ENCODE results near the gene BCR. TPM values are rescaled to one million over a fixed set of nuclear protein-coding genes. Genes with fewer than 3 reads are reported as not detected.

BCR gene
- polyA plus RNA-seq, 1 experiment = 21.4 TPM

- no peaks in the 10 kb centered on the region for H3K27me3 ChIP-seq (ENCODE audit: control insufficient read depth, insufficient read depth, low read length)
- H3K4me3 ChIP-seq (ENCODE audit: low read depth, low read length) = no peak overlapping the region
- TF ChIP-seq CTCF (IDR thresholded peaks at IDR 0.05; ENCODE audit: low read depth, low read length) = no peak
- POLR2A ChIA-PET = no interaction called here
- CTCF ChIA-PET = no interaction called here
- no peaks in the 10 kb centered on the region for H3K9me3 ChIP-seq (ENCODE audit: control insufficient read depth, insufficient read depth, low read length)
- DNase-seq (ENCODE audit: low read depth, low spot score) = no peak
- H3K27ac ChIP-seq (ENCODE audit: low read depth, low read length) = no peak overlapping the region
Measured at GRCh38 chr22:23245799-23246136, 65.5 kb downstream of the BCR start.

DNA sequence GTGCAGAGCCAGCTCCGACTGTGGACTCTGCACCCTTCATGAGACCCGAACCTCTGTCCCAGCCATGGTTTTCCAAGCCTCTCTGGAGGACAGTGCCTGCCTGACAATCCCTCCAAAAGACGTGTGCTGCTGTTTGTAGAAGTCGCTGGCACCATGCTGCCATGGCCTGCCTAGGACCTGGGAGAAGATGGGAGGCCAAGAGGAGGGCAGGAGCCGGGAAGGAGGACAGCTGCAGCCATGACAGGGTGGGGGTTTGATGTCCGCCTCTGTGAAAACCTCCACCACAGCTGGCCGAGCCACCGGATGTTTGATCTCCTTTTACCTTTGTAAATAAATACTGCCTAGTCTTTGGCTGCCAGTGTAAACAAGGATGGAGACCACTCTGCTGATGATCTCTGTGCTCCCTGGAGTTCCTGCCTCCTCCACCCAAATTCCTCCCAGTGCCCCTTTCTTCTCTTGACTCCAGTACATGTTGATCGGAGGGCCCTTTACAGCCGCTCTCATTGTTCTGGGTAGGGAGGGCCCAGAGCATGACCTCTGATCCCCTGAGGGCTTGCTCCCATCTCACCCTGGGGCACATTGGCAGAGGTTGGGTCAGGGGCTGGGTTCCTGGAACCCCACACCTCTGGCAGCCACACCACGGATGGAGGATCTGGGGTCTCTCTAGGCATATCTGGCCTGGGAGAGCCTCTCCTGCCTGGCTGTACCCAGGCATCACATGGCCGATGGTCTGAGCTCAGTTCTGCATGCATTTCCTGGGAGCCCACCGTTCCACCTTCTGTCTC is 66.9 kb downstream of the BCR start:
- Histone ChIP-seq H3K4me3 (ENCODE audit: low read depth, low read length) (no peak overlapping the region), H3K27me3 (ENCODE audit: control insufficient read depth, insufficient read depth, low read length) (no peaks in the 10 kb centered on the region), H3K9me3 (ENCODE audit: control insufficient read depth, insufficient read depth, low read length) (no peaks in the 10 kb centered on the region), H3K27ac (ENCODE audit: low read depth, low read length) (no peak overlapping the region)
- CTCF ChIA-PET = no interaction called here
- no peak for DNase-seq (ENCODE audit: low read depth, low spot score)
- POLR2A ChIA-PET = no interaction called here
- TF ChIP-seq CTCF (IDR thresholded peaks at IDR 0.05; ENCODE audit: low read depth, low read length) = no peak

- no peak for DNase-seq (ENCODE audit: low read depth, low spot score)
- ChIA-PET CTCF (no interaction called here), POLR2A (no interaction called here)
- TF ChIP-seq CTCF (IDR thresholded peaks at IDR 0.05; ENCODE audit: low read depth, low read length) = no peak
- Histone ChIP-seq H3K9me3 (ENCODE audit: control insufficient read depth, insufficient read depth, low read length) (no peaks in the 10 kb centered on the region), H3K4me3 (ENCODE audit: low read depth, low read length) (no peak overlapping the region), H3K27ac (ENCODE audit: low read depth, low read length) (no peak overlapping the region), H3K27me3 (ENCODE audit: control insufficient read depth, insufficient read depth, low read length) (no peaks in the 10 kb centered on the region)
Measured at GRCh38 chr22:23248583-23248982, 68.3 kb downstream of the BCR start.

DNA sequence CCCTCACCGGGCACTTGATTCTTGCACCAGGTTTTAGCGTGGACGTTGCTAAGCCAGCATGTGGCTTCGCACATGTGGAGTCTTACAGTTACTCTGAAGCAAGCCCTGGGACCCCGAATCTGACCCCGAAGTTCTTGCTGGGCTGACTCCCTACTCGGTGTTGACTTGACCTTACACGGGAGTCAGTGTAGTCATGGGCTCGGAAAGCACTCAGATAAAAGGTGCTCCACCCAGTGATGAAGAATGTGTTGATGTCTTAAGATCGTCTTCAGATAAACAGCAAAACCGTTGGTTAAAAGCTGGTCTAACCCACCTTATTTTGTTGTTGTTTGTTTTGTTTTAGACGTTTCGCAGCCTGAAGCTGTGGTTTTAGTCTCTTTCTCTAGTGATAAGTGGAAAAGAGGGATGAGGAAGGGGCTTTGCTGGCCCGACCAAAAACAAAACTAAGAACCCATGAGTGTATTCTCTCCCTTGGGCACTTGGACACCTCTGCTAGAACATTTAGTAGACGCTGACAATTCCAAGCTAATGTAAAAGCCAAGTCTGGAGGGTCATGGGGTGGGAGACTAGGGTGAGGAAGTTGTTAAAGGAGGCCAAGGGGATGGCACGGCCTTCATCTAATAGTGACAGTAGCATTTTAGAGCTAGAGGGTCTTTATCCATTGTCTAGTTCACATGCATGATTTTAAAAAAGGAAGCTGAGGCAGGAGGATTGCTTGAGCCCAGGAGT is 69.9 kb downstream of the BCR start:
- Histone ChIP-seq H3K27me3 (ENCODE audit: control insufficient read depth, insufficient read depth, low read length) (no peaks in the 10 kb centered on the region), H3K27ac (ENCODE audit: low read depth, low read length) (no peak overlapping the region), H3K9me3 (ENCODE audit: control insufficient read depth, insufficient read depth, low read length) (no peaks in the 10 kb centered on the region), H3K4me3 (ENCODE audit: low read depth, low read length) (no peak overlapping the region)
- POLR2A ChIA-PET = no interaction called here
- CTCF ChIA-PET = interaction anchor here (0.5 kb wide), 1 partner anchor 17 kb away, joined by 3 read pairs; no protein-coding TSS in a partner anchor
- DNase-seq (ENCODE audit: low read depth, low spot score) = no peak
- TF ChIP-seq CTCF (IDR thresholded peaks at IDR 0.05; ENCODE audit: low read depth, low read length) = no peak

GRCh38 chr22:23250785-23251363 is 70.6 kb downstream of the BCR start:
- CTCF ChIA-PET = interaction anchor here (0.5 to 1.5 kb wide), 2 partner anchors 17 to 31 kb away, joined by 3 to 4 read pairs; no protein-coding TSS in a partner anchor
- DNase-seq (ENCODE audit: low read depth, low spot score) = no peak
- POLR2A ChIA-PET = no interaction called here
- H3K27me3 ChIP-seq (ENCODE audit: control insufficient read depth, insufficient read depth, low read length) = no peaks in the 10 kb centered on the region
- no peaks in the 10 kb centered on the region for H3K9me3 ChIP-seq (ENCODE audit: control insufficient read depth, insufficient read depth, low read length)
- H3K27ac ChIP-seq (ENCODE audit: low read depth, low read length) = no peak overlapping the region
- no peak for TF ChIP-seq CTCF (IDR thresholded peaks at IDR 0.05; ENCODE audit: low read depth, low read length)
- H3K4me3 ChIP-seq (ENCODE audit: low read depth, low read length) = no peak overlapping the region
